HepG2 (cell line): Measurements from ENCODE around the gene ENDOG. TPM values are rescaled to one million over a fixed set of nuclear protein-coding genes. Genes with fewer than 3 reads are reported as not detected.

Experiments
- BCL6 ChIP-seq: IDR thresholded peaks from 2 replicates; pipeline ENCODE4 v1.6.1; 2016; ENCODE audit warnings: missing genetic modification reagents, missing compliant biosample characterization
- GATAD1 ChIP-seq: IDR thresholded peaks from 2 replicates; pipeline ENCODE4 v1.6.1; 2016; ENCODE audit warnings: missing genetic modification reagents, missing compliant biosample characterization
- JUN ChIP-seq: sonication (generic); formaldehyde crosslinking; IDR thresholded peaks from 2 replicates; pipeline ENCODE4 v1.4.0; 2020; ENCODE audit warnings: mild to moderate bottlenecking, missing genetic modification reagents
- KLF12 ChIP-seq: sonication (generic); formaldehyde crosslinking; IDR thresholded peaks from 2 replicates; pipeline ENCODE4 v1.4.0; 2020; ENCODE audit warnings: missing genetic modification reagents, borderline replicate concordance
- MXD4 ChIP-seq: IDR thresholded peaks from 2 replicates; pipeline ENCODE4 v1.6.1; 2016; ENCODE audit warnings: mild to moderate bottlenecking, missing biosample characterization, missing genetic modification reagents
- PRPF4 ChIP-seq: fragments of 200-400 bp; formaldehyde crosslinking; IDR thresholded peaks from 2 replicates; pipeline ENCODE4 v1.6.1; 2016; ENCODE audit warnings: low read length, low read depth; ENCODE audit not compliant: poor library complexity, severe bottlenecking
- RFX3 ChIP-seq: IDR thresholded peaks from 2 replicates; pipeline ENCODE4 v1.6.1; 2016; ENCODE audit warnings: missing biosample characterization, missing genetic modification reagents
- SSRP1 ChIP-seq: IDR thresholded peaks from 2 replicates; pipeline ENCODE4 v1.6.1; 2016; ENCODE audit warnings: control low read depth
- TBP ChIP-seq: sonication (generic); formaldehyde crosslinking; IDR thresholded peaks from 2 replicates; pipeline ENCODE4 v1.5.0; 2020; ENCODE audit warnings: missing genetic modification reagents
- TSC22D2 ChIP-seq: sonication (generic); formaldehyde crosslinking; IDR thresholded peaks from 2 replicates; pipeline ENCODE4 v1.5.1; 2020; ENCODE audit warnings: missing genetic modification reagents, mild to moderate bottlenecking, borderline replicate concordance
- ZBTB20 ChIP-seq: sonication (generic); formaldehyde crosslinking; IDR thresholded peaks from 2 replicates; pipeline ENCODE4 v1.8.1; 2023; ENCODE audit warnings: missing genetic modification reagents, low read depth, mild to moderate bottlenecking, borderline replicate concordance
- ZBTB42 ChIP-seq: sonication (generic); formaldehyde crosslinking; IDR thresholded peaks from 2 replicates; pipeline ENCODE4 v1.5.0; 2020; ENCODE audit warnings: mild to moderate bottlenecking, missing genetic modification reagents
- ZNF124 ChIP-seq: sonication (generic); formaldehyde crosslinking; IDR thresholded peaks from 2 replicates; pipeline ENCODE4 v1.4.0; 2020; ENCODE audit warnings: missing genetic modification reagents
- ZNF232 ChIP-seq: sonication (generic); formaldehyde crosslinking; IDR thresholded peaks from 2 replicates; pipeline ENCODE4 v1.4.0; 2020; ENCODE audit warnings: missing genetic modification reagents, borderline replicate concordance
- ZNF34 ChIP-seq: sonication (generic); formaldehyde crosslinking; IDR thresholded peaks from 2 replicates; pipeline ENCODE4 v1.4.0; 2020; ENCODE audit warnings: mild to moderate bottlenecking, missing genetic modification reagents, borderline replicate concordance
- ZNF432 ChIP-seq: sonication (generic); formaldehyde crosslinking; IDR thresholded peaks from 2 replicates; pipeline ENCODE4 v1.5.0; 2020; ENCODE audit warnings: missing genetic modification reagents, mild to moderate bottlenecking, borderline replicate concordance
- ZNF570 ChIP-seq: sonication (generic); formaldehyde crosslinking; IDR thresholded peaks from 2 replicates; pipeline ENCODE4 v1.4.0; 2020; ENCODE audit warnings: mild to moderate bottlenecking, missing genetic modification reagents, borderline replicate concordance
- ZNF687 ChIP-seq: sonication (generic); formaldehyde crosslinking; IDR thresholded peaks from 2 replicates; pipeline ENCODE4 v1.5.1; 2020; ENCODE audit warnings: mild to moderate bottlenecking, missing genetic modification reagents, moderate library complexity
- ZNF770 ChIP-seq: sonication (generic); formaldehyde crosslinking; IDR thresholded peaks from 2 replicates; pipeline ENCODE4 v1.5.0; 2020; ENCODE audit warnings: mild to moderate bottlenecking, missing genetic modification reagents
- polyA plus RNA-seq, 8 experiments: library from polyadenylated mRNA; depleted of rRNA in 3 of 8; stranded (reverse) in 7 of 8; unstranded in 1 of 8; fragments of >200 nt; fragmentation: Illumina TruSeq in 4 of 8; extraction: Trizol in 4 of 8; gene quantifications; 2 replicates each; pipeline versions ENCODE4 v1.2.1 to v1.2.3, GENCODE V29; 2011 to 2016; ENCODE audit warnings: low read depth in 4 of 8, missing spikeins in 1 of 8, mixed read lengths in 1 of 8; ENCODE audit not compliant: insufficient read depth in 1 of 8
- total RNA-seq, 5 experiments: library from RNA; depleted of rRNA; stranded (reverse); fragments of >200 nt; fragmentation: Illumina TruSeq; extraction: Trizol; gene quantifications; 2 replicates each; pipeline ENCODE4 v1.2.3, GENCODE V29; 2016; ENCODE audit warnings: low read depth in 1 of 5
- TF ChIP-seq, protein P1 (sequence below): sonication (generic); formaldehyde crosslinking; IDR thresholded peaks from 2 replicates; pipeline ENCODE4 v1.4.0; 2020; ENCODE audit warnings: mild to moderate bottlenecking, missing genetic modification reagents

Gene ENDOG
- total and polyA plus RNA-seq, 2 of the 13 experiments (the other 11 are each of a cell fraction or from before 2014, with no cell fraction given): 26.3 to 28.8 TPM

DNA sequence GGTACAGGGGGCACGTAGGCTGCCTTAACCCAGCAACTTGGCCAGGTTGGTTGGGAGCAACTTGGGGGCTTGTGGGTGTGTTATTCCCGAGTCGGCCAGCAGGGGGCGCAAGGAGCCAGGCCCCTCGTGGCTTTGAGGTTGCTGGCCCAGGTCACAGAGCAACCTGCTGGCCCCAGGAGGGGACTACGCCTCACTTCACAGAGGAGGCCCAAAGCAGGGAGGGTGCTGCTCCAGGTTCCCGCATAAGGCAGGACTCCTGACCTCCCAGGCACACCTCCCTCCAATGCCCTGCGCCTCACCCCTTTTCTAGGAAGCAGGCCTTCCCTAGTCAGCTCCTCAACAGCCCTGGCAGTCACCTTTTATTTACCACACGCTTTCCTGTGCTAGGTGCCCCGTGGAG is 45.3 kb downstream of the ENDOG start (continued):
- TF ChIP-seq, protein P1, sequence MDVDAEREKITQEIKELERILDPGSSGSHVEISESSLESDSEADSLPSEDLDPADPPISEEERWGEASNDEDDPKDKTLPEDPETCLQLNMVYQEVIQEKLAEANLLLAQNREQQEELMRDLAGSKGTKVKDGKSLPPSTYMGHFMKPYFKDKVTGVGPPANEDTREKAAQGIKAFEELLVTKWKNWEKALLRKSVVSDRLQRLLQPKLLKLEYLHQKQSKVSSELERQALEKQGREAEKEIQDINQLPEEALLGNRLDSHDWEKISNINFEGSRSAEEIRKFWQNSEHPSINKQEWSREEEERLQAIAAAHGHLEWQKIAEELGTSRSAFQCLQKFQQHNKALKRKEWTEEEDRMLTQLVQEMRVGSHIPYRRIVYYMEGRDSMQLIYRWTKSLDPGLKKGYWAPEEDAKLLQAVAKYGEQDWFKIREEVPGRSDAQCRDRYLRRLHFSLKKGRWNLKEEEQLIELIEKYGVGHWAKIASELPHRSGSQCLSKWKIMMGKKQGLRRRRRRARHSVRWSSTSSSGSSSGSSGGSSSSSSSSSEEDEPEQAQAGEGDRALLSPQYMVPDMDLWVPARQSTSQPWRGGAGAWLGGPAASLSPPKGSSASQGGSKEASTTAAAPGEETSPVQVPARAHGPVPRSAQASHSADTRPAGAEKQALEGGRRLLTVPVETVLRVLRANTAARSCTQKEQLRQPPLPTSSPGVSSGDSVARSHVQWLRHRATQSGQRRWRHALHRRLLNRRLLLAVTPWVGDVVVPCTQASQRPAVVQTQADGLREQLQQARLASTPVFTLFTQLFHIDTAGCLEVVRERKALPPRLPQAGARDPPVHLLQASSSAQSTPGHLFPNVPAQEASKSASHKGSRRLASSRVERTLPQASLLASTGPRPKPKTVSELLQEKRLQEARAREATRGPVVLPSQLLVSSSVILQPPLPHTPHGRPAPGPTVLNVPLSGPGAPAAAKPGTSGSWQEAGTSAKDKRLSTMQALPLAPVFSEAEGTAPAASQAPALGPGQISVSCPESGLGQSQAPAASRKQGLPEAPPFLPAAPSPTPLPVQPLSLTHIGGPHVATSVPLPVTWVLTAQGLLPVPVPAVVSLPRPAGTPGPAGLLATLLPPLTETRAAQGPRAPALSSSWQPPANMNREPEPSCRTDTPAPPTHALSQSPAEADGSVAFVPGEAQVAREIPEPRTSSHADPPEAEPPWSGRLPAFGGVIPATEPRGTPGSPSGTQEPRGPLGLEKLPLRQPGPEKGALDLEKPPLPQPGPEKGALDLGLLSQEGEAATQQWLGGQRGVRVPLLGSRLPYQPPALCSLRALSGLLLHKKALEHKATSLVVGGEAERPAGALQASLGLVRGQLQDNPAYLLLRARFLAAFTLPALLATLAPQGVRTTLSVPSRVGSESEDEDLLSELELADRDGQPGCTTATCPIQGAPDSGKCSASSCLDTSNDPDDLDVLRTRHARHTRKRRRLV (CRISPR knock-in tag): no peak
- TF ChIP-seq KLF12 (CRISPR knock-in tag) (peak; percentile 33; the same call in 1 of the 2 replicates), ZNF770 (CRISPR knock-in tag) (0 out of 2 replicates have a peak, but pooled peaks have one; percentile 14), GATAD1 (CRISPR knock-in tag) (no peak), TSC22D2 (no peak; the same call in 1 of the 2 replicates), RFX3 (no peak), MXD4 (0 out of 2 replicates have a peak, but pooled peaks have one; percentile 31), BCL6 (CRISPR knock-in tag) (no peak), ZNF432 (no peak), TBP (CRISPR knock-in tag) (no peak), JUN (CRISPR knock-in tag) (no peak), ZNF687 (CRISPR knock-in tag) (peak; percentile 91), PRPF4 (no peak), SSRP1 (CRISPR knock-in tag) (no peak), ZBTB20 (CRISPR knock-in tag) (peak; percentile 60; the same call in 1 of the 2 replicates), ZNF232 (CRISPR knock-in tag) (no peak), ZNF124 (no peak), ZNF34 (CRISPR knock-in tag) (no peak), ZBTB42 (no peak), ZNF570 (no peak)
